Activated naive CD4-positive, alpha-beta T cell treated with anti-CD3 and anti-CD28 coated beads, Interleukin-2, amount 50 U/mL, for 16 hours (primary cell): Measurements from ENCODE around the gene WNT4.

ENCODE experiments used
- DNase-seq: peaks from one replicate; pipeline ENCODE4 v3.0.0-alpha.2; 2020

WNT4 gene

GRCh38 chr1:22163137-22163536, 20.2 kb upstream of the WNT4 start:
- no peak for DNase-seq

- DNase-seq, result no peak
Observed at GRCh38 chr1:22159891-22160290, 17.0 kb upstream of the WNT4 start.

DNA sequence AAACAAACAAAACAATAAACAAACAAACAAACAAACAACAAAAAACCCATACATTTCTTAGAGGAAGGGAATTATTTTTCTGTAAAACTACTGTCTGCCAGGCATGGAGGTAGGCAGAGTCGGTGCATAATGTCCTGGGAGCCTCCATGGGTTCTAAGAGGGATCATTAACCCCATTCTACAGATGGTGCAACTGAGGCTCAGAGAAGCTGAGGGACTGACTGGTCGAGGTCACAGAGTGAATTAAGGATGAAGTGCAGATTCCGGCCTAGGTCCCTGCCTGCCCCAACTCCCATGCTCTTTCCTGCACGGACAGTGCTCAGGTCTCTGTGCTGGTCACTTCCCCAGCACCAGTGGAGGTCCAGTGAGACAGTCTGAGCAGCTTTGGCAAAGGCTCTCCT, 15.8 kb upstream of the WNT4 start:
- DNase-seq, result no peak

DNA sequence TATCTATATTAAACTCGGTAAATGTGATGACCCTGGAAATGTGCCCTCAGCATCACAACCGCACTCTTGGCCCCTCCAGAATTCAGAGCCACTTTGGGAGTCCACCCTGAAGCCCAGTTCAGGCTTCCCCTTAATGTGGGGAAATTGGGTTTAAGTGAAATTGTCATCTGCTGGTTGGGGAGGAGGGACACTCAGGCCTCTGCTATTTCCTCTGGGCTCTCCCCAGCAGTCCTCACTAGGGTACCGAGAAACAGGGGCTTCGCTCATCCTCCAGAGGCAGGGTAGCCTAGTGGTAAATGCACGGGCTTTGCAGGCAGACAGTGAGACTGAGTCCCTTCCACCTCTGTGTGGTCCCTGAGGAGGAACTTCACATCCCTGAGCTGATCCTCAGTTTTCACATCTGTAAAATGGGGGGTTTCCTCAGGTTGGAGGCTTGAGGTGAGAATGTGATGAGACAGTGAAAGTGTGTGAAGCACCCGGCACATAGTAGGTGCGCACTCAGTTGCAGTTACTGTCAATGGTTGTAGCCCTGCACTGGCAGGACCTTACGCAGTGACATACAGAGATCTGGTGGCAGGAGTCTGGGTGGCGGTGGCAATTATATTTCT, 14.6 kb upstream of the WNT4 start:
- no peak for DNase-seq

DNA sequence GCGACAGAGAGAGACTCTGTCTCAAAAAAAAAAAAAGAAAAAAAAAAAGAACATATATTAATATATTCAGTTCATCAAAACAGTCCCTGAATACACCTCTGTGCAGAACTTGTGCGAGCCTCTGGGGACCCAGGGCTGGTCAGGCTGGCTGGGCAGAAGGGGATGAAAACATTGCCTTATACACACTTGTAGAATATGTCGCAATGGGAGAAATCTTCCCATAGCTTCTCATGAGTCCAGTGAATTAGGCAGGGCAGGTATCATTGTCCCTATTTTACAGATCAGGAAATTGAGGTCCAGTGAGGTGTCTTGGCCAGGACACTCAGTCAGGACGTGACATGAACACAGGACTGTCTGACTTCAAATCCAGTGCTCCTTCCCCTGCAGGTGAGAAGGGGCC, 12.6 kb upstream of the WNT4 start:
- no peak for DNase-seq

- DNase-seq, result no peak
Observed at GRCh38 chr1:22154626-22155025, 11.7 kb upstream of the WNT4 start.

GRCh38 chr1:22153660-22154437, 11.0 kb upstream of the WNT4 start:
- no peak for DNase-seq

GRCh38 chr1:22150923-22151322, 8.0 kb upstream of the WNT4 start:
- DNase-seq, result no peak

DNA sequence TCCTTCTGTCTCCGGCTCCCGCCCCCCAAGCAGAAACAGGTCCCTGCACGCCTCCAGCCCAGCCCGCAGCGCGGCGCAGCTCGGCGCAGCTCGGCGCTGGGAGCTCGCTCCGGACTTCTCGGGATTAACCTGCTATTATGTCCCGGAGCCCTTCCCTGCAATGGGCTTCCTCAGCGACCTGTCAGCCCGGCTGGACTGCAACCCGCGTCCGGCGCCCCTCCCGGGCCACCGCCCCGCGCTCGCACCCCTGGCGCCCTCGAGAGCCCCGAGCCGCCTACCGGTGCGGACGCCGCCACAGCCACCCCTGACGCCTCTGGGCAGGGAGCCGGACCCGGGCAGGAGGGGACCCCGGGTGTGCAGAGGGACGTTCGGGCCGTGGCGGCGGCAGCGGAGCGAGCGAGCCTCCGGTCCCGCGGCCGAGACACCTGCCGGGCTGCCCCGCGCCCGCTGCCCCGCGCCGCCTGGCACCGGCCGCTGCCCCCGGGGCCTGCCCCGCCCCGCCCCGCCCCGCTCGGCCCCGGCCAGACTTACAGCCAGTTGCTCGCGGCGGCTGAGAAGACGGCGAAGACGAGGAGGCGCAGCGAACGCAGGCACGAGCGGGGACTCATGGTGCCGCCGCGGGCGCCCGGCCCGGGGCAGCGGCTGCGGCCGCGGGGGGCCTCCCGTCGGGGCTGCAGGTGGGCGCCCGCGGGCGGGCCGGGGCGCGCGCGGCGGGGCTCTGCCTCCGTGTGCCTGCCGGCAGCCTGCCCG, 407 bp downstream of the WNT4 start:
- DNase-seq, result no peak

GRCh38 chr1:22141554-22142314, 1.2 kb downstream of the WNT4 start:
- DNase-seq, result no peak

- DNase-seq, result no peak
Observed at GRCh38 chr1:22140694-22141093, 2.2 kb downstream of the WNT4 start.

- no peak for DNase-seq
Observed at GRCh38 chr1:22139817-22140216, 3.1 kb downstream of the WNT4 start.

- no peak for DNase-seq
Observed at GRCh38 chr1:22139066-22139594, 3.8 kb downstream of the WNT4 start.

- DNase-seq, result no peak
Observed at GRCh38 chr1:22137004-22137720, 5.7 kb downstream of the WNT4 start.

DNA sequence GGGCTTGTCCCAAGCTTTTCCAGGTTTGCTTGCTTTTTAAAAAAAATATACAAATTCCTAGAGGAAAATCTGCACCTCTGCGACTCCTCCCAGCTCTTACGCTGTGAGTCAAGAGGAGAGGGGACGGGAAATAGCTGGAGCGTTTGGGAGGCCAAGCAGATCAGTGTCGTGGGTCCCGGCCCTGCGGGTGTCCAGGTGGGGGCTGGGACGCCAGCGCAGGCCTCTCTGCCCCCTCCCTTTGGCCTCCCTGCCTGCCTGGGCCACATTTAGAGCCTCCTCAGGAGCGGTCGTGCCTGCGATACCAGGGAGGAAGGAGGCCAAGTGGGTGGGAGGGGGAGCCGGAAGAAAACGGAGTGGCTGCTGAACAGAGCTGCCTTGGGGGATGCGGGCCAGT, 9.0 kb downstream of the WNT4 start:
- DNase-seq, result no peak

DNA sequence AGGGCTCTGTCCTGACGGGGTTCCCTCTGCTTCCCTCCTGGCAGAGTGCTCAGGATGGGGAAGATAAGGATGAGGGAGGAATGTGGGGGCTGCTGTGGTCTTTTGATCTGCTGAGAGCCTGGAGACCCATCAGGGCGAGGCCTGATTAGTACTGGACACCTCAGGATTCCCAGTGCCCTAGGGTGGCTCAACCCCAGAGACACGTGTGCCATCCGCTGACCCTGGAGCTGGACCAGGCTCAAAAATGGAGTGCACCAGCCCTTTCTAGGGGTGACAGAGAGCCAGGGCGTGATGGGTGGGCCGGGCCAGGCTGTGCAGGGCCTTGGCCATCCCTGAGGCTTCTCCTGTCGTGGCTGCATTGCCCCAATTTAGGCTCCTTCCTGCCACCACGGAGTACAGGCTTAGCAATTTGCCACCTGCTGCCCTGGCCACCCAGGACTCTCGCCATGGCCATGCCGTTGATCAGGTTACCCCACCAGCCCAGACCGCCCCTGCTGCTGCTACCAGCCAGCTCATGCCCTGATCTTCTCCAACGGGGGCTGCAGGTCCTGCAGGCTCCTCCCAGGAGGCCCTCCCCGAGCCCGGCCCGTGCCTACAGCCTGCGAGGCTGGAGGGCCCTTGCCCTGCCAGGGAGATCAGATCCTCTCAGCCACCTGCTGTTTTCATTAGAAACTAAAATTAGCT, 9.5 kb downstream of the WNT4 start:
- no peak for DNase-seq

GRCh38 chr1:22132517-22133235, 10.2 kb downstream of the WNT4 start:
- DNase-seq, result no peak

GRCh38 chr1:22131875-22132486, 10.9 kb downstream of the WNT4 start:
- DNase-seq, result peak; percentile 60

- DNase-seq, result no peak
Observed at GRCh38 chr1:22131062-22131461, 11.8 kb downstream of the WNT4 start.

DNA sequence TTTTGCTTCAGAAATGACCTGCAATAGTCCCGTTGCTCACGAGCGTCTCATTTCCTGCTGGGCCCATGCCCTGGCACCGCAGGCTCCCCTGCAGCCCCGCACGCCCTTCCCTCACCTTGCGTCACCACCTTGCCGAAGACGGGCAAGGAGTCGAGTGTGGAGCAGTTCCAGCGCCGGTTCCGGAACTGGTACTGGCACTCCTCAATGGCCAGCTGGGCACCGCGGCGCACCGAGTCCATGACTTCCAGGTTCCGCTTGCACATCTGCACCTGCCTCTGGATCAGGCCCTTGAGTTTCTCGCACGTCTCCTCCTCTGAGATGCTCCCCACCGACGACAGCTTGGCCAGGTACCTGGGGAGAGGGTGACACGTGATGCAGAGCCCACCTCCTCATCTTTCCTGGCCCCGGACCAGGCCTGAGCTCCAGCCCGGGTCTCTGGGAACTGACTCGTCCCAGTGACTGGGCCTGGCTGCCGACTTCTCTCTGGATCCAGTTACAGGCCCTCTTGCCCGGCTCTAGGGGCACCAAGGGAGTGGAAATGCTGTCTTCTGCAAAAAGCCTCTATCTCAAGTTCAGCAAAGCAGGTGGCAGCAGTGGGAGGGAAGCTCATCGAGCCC, 13.3 kb downstream of the WNT4 start:
- DNase-seq, result no peak
